CD4-positive, alpha-beta T cell (primary cell): ENCODE data around the gene ADGRG3. TPM values are rescaled to one million over a fixed set of nuclear protein-coding genes. Genes with fewer than 3 reads are reported as not detected.
"Not testable (repeated sequence)": the region's sequence is repeated elsewhere in the genome, so short reads cannot be mapped to it uniquely, and the experiment has no call there.

Source experiments
- ATAC-seq: fragments of 200-7000 bp; cut with Tn5 transposase; one replicate; pipeline ENCODE4 v1.10.0; 2022; ENCODE audit warnings: mild to moderate bottlenecking; ENCODE audit not compliant: poor library complexity
- CTCF ChIA-PET: fragments of 350-600 bp; sonication (Branson Sonifier 250); formaldehyde crosslinking; loops from one replicate; lab custom pipeline; 2021; ENCODE audit warnings: antibody characterized with exemption, inconsistent platforms; lab: Charles Lee
- POLR2A ChIA-PET: fragments of 350-600 bp; sonication (Branson Sonifier 250); formaldehyde crosslinking; loops from one replicate; lab custom pipeline; 2021; ENCODE audit warnings: antibody characterized with exemption, inconsistent platforms; lab: Charles Lee
- DNase-seq, 14 experiments: peaks; one replicate each; pipeline ENCODE4 v3.0.0-alpha.2; 2013 to 2020; ENCODE audit warnings: mixed read lengths in 2 of 14
- H3K27ac ChIP-seq, 2 donors: one replicate each; pipeline versions ENCODE4 v1.5.1 to v1.7.0; 2013; ENCODE audit warnings: low read length in 2 of 2, low read depth in 1 of 2, mild to moderate bottlenecking in 1 of 2
- H3K27me3 ChIP-seq, 2 experiments: 1 replicate in 1 of 2; 2 replicates in 1 of 2; pipeline versions ENCODE4 v1.6.1 to v1.7.0; 2013; ENCODE audit warnings: low read length in 2 of 2, control low read depth in 1 of 2, mild to moderate bottlenecking in 1 of 2, moderate library complexity in 1 of 2; ENCODE audit not compliant: insufficient read depth in 2 of 2, control insufficient read depth in 1 of 2
- H3K36me3 ChIP-seq: one replicate; pipeline ENCODE4 v1.6.1; 2013; ENCODE audit warnings: low read length, control low read depth; ENCODE audit not compliant: insufficient read depth
- H3K4me1 ChIP-seq: one replicate; pipeline ENCODE4 v1.6.1; 2013; ENCODE audit warnings: low read length, control low read depth; ENCODE audit not compliant: insufficient read depth
- H3K4me3 ChIP-seq: one replicate; pipeline ENCODE4 v1.5.1; 2013; ENCODE audit warnings: mild to moderate bottlenecking, low read length, moderate library complexity
- H3K9me3 ChIP-seq, 2 experiments: 1 replicate in 1 of 2; 2 replicates in 1 of 2; pipeline versions ENCODE4 v1.6.1 to v1.7.0; 2013; ENCODE audit warnings: low read length in 2 of 2, mild to moderate bottlenecking in 2 of 2, control low read depth in 1 of 2, moderate library complexity in 1 of 2; ENCODE audit not compliant: control insufficient read depth in 1 of 2, insufficient read depth in 1 of 2
- H3K27ac Mint-ChIP-seq: one replicate; pipeline ENCODE4 v1.8.0; 2020; ENCODE audit warnings: mixed read lengths
- H3K27me3 Mint-ChIP-seq: one replicate; pipeline ENCODE4 v1.8.0; 2021; ENCODE audit warnings: mixed read lengths
- H3K36me3 Mint-ChIP-seq: one replicate; pipeline ENCODE4 v1.8.0; 2021; ENCODE audit warnings: low read depth, mixed read lengths
- H3K4me1 Mint-ChIP-seq: one replicate; pipeline ENCODE4 v1.8.0; 2021; ENCODE audit warnings: low read depth, mixed read lengths
- H3K4me3 Mint-ChIP-seq: one replicate; pipeline ENCODE4 v1.8.0; 2020; ENCODE audit warnings: mild to moderate bottlenecking, mixed read lengths
- H3K9me3 Mint-ChIP-seq: one replicate; pipeline ENCODE4 v1.8.0; 2020; ENCODE audit warnings: mixed read lengths
- CTCF ChIP-seq: fragments of 200-600 bp; IDR thresholded peaks from one replicate; pipeline ENCODE4 v1.8.0; 2022; ENCODE audit warnings: antibody characterized with exemption, mild to moderate bottlenecking
- intact Hi-C, 2 experiments: fragments of 100-400 bp; cut with DNase I in 1 of 2; cut with micrococcal nuclease in 1 of 2; formaldehyde crosslinking; loops; one replicate each; pipeline versions ENCODE4 v1.15.1 to v1.9.0; 2023 to 2025; cut with DNase I, micrococcal nuclease
- total RNA-seq, 174 experiments: library from RNA in 2 of 174; stranded (reverse) in 2 of 174; gene quantifications; one replicate each; pipeline ENCODE4 v1.2.3 and lab custom pipeline; 2021 to 2026

The ADGRG3 gene
- total RNA-seq, 2 experiments from 2014 or later = 0.28 TPM; not detected in 1

- Histone ChIP-seq H3K27ac (no peak overlapping the region), H3K27me3 (peaks cover 0 to 1% of the 10 kb centered on the region in 2 experiments), H3K9me3 (no peaks in the 10 kb centered on the region), H3K4me1 (no peaks in the 10 kb centered on the region), H3K36me3 (no peaks in the 10 kb centered on the region), H3K4me3 (no peak overlapping the region)
- Mint-ChIP-seq H3K4me1 (no peaks in the 10 kb centered on the region), H3K36me3 (no peaks in the 10 kb centered on the region), H3K9me3 (no peaks in the 10 kb centered on the region), H3K27me3 (no peaks in the 10 kb centered on the region), H3K27ac (no peak overlapping the region), H3K4me3 (no peak overlapping the region)
- CTCF ChIA-PET = no interaction called here
- ATAC-seq (no peak), DNase-seq (no peak)
- no peak for TF ChIP-seq CTCF
- intact Hi-C loops = no loop called here
- POLR2A ChIA-PET = no interaction called here
Observed at GRCh38 chr16:57709663-57710062, 41.6 kb downstream of the ADGRG3 start.

GRCh38 chr16:57711346-57711745, 43.2 kb downstream of the ADGRG3 start:
- POLR2A ChIA-PET = no interaction called here
- no peak overlapping the region for H3K27ac Mint-ChIP-seq

GRCh38 chr16:57711993-57712392, 43.9 kb downstream of the ADGRG3 start:
- Mint-ChIP-seq H3K27me3 (no peaks in the 10 kb centered on the region), H3K4me1 (no peaks in the 10 kb centered on the region), H3K27ac (no peak overlapping the region), H3K9me3 (no peaks in the 10 kb centered on the region), H3K36me3 (no peaks in the 10 kb centered on the region), H3K4me3 (no peak overlapping the region)
- no peak for DNase-seq
- TF ChIP-seq CTCF = no peak
- ChIA-PET POLR2A (no interaction called here), CTCF (no interaction called here)
- no peak overlapping the region for H3K27ac ChIP-seq
- ATAC-seq = no peak
- H3K27me3 ChIP-seq = peaks cover 0 to 3% of the 10 kb centered on the region in 2 experiments
- no peak overlapping the region for H3K4me3 ChIP-seq
- no peaks in the 10 kb centered on the region for H3K4me1 ChIP-seq
- no peaks in the 10 kb centered on the region for H3K36me3 ChIP-seq
- H3K9me3 ChIP-seq = no peaks in the 10 kb centered on the region
- intact Hi-C loops = no loop called here

More at GRCh38 chr16:57711346-57711745, 43.2 kb downstream of the ADGRG3 start:
- no peak overlapping the region for H3K4me3 ChIP-seq
- H3K27me3 ChIP-seq = peaks cover 0 to 3% of the 10 kb centered on the region in 2 experiments
- ATAC-seq = no peak
- no peak overlapping the region for H3K27ac ChIP-seq
- intact Hi-C loops = no loop called here
- Mint-ChIP-seq H3K9me3 (no peaks in the 10 kb centered on the region), H3K27me3 (no peaks in the 10 kb centered on the region), H3K36me3 (no peaks in the 10 kb centered on the region), H3K4me1 (no peaks in the 10 kb centered on the region), H3K4me3 (no peak overlapping the region)
- H3K4me1 ChIP-seq = no peaks in the 10 kb centered on the region
- no peak for DNase-seq
- H3K9me3 ChIP-seq = no peaks in the 10 kb centered on the region
- H3K36me3 ChIP-seq = no peaks in the 10 kb centered on the region
- CTCF ChIA-PET = no interaction called here
- TF ChIP-seq CTCF = no peak

DNA sequence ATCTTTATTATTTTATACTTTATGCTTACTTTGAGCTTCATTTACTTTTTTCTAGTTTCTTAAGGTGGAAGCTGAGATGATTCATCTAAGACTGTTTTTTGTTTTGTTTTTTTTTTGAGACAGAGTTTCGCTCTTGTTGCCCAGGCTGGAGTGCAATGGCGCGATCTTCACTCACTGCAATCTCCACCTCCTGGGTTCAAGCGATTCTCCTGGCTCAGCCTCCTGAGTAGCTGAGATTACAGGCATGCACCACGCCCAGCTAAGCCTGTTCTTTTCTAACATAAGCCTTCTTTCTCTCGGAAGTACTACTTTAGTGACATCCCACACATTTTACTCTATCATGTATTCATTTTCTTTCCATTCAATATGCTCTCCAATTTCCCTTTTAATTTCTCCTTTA, 44.5 kb downstream of the ADGRG3 start:
- H3K27me3 ChIP-seq, H3K27ac Mint-ChIP-seq, H3K27me3 Mint-ChIP-seq, H3K9me3 ChIP-seq, H3K27ac ChIP-seq, H3K36me3 Mint-ChIP-seq, CTCF ChIA-PET, H3K9me3 Mint-ChIP-seq, H3K4me3 ChIP-seq, intact Hi-C loops, H3K4me1 ChIP-seq, POLR2A ChIA-PET, H3K4me1 Mint-ChIP-seq, ATAC-seq, DNase-seq, H3K4me3 Mint-ChIP-seq, H3K36me3 ChIP-seq: not testable (repeated sequence)
